Osteoblast (primary cell): ENCODE measurements around the gene DEPDC4. TPM values are rescaled to one million over a fixed set of nuclear protein-coding genes. Genes with fewer than 3 reads are reported as not detected.

ENCODE experiments used
- DNase-seq: peaks from one replicate; pipeline ENCODE4 v3.0.0; 2011; ENCODE audit warnings: low spot score, mixed read lengths; ENCODE audit not compliant: insufficient read length; ENCODE audit errors: missing footprints
- H2AFZ ChIP-seq: 2 replicates; pipeline ENCODE4 v1.6.0; 2011; ENCODE audit warnings: mild to moderate bottlenecking, low read length
- H3K27ac ChIP-seq: 2 replicates; pipeline ENCODE4 v1.5.1; 2011; ENCODE audit warnings: mild to moderate bottlenecking, low read depth, low read length, moderate library complexity
- H3K27me3 ChIP-seq: 2 replicates; pipeline ENCODE4 v1.6.0; 2012; ENCODE audit warnings: mild to moderate bottlenecking, control low read depth, inconsistent platforms, low read length, moderate library complexity; ENCODE audit not compliant: insufficient read depth
- H3K36me3 ChIP-seq: 2 replicates; pipeline ENCODE4 v1.5.1; 2011; ENCODE audit warnings: mild to moderate bottlenecking, low read length, control low read depth, moderate library complexity; ENCODE audit not compliant: insufficient read depth
- H3K4me1 ChIP-seq: 2 replicates; pipeline ENCODE4 v1.5.1; 2011; ENCODE audit warnings: mild to moderate bottlenecking, low read length, control low read depth, moderate library complexity; ENCODE audit not compliant: insufficient read depth
- H3K4me2 ChIP-seq: 2 replicates; pipeline ENCODE4 v1.6.0; 2011; ENCODE audit warnings: mild to moderate bottlenecking, low read length; ENCODE audit not compliant: insufficient read depth
- H3K4me3 ChIP-seq: fragments of 200-600 bp; sonication (generic); 3 replicates; pipeline ENCODE4 v1.5.1; 2012; ENCODE audit warnings: mild to moderate bottlenecking, low read length, inconsistent platforms; ENCODE audit not compliant: insufficient read depth
- H3K79me2 ChIP-seq: 2 replicates; pipeline ENCODE4 v1.6.0; 2012; ENCODE audit warnings: mild to moderate bottlenecking, low read length, control low read depth, inconsistent platforms; ENCODE audit not compliant: insufficient read depth
- H3K9me3 ChIP-seq: 2 replicates; pipeline ENCODE4 v1.5.1; 2011; ENCODE audit warnings: low read depth, low read length, control low read depth
- H4K20me1 ChIP-seq: 2 replicates; pipeline ENCODE4 v1.6.0; 2012; ENCODE audit warnings: mild to moderate bottlenecking, low read length, control low read depth; ENCODE audit not compliant: insufficient read depth
- total RNA-seq: library from RNA; depleted of rRNA; stranded (reverse); fragments of >200 nt; gene quantifications from 2 replicates; pipeline ENCODE4 v1.2.3, GENCODE V29; 2012
- TF ChIP-seq, protein P1 (sequence below): IDR thresholded peaks from 2 replicates; pipeline ENCODE4 v1.5.1; 2011; ENCODE audit warnings: mild to moderate bottlenecking, low read depth, low read length, moderate library complexity; ENCODE audit errors: extremely low read depth

Gene DEPDC4
- total RNA-seq, 1 donor, result 0.36 TPM

GRCh38 chr12:100243137-100243536 is 23.7 kb downstream of the DEPDC4 start:
- Histone ChIP-seq H3K9me3 (no peaks in the 10 kb centered on the region), H3K4me2 (no peak overlapping the region), H3K27ac (no peak overlapping the region), H4K20me1 (no peaks in the 10 kb centered on the region), H3K79me2 (no peaks in the 10 kb centered on the region), H3K4me1 (peaks cover 2% of the 10 kb centered on the region), H2AFZ (no peak overlapping the region), H3K4me3 (no peak overlapping the region), H3K27me3 (no peaks in the 10 kb centered on the region), H3K36me3 (no peaks in the 10 kb centered on the region)
- DNase-seq, result no peak
- TF ChIP-seq, protein P1, sequence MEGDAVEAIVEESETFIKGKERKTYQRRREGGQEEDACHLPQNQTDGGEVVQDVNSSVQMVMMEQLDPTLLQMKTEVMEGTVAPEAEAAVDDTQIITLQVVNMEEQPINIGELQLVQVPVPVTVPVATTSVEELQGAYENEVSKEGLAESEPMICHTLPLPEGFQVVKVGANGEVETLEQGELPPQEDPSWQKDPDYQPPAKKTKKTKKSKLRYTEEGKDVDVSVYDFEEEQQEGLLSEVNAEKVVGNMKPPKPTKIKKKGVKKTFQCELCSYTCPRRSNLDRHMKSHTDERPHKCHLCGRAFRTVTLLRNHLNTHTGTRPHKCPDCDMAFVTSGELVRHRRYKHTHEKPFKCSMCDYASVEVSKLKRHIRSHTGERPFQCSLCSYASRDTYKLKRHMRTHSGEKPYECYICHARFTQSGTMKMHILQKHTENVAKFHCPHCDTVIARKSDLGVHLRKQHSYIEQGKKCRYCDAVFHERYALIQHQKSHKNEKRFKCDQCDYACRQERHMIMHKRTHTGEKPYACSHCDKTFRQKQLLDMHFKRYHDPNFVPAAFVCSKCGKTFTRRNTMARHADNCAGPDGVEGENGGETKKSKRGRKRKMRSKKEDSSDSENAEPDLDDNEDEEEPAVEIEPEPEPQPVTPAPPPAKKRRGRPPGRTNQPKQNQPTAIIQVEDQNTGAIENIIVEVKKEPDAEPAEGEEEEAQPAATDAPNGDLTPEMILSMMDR, result no peak

- Histone ChIP-seq H3K36me3 (no peaks in the 10 kb centered on the region), H4K20me1 (no peaks in the 10 kb centered on the region), H3K27ac (no peak overlapping the region), H3K4me1 (peaks cover 1% of the 10 kb centered on the region), H3K27me3 (no peaks in the 10 kb centered on the region), H3K9me3 (no peaks in the 10 kb centered on the region), H3K4me3 (no peak overlapping the region), H3K79me2 (no peaks in the 10 kb centered on the region), H2AFZ (no peak overlapping the region), H3K4me2 (no peak overlapping the region)
- no peak for DNase-seq
- TF ChIP-seq, protein P1, result no peak
Observed at GRCh38 chr12:100239589-100239988, 27.3 kb downstream of the DEPDC4 start.

GRCh38 chr12:100238801-100239200 is 28.1 kb downstream of the DEPDC4 start:
- no peaks in the 10 kb centered on the region for H3K36me3 ChIP-seq
- DNase-seq, result no peak
- H3K4me2 ChIP-seq, result no peak overlapping the region
- TF ChIP-seq, protein P1, result no peak
- no peak overlapping the region for H2AFZ ChIP-seq
- H4K20me1 ChIP-seq, result no peaks in the 10 kb centered on the region
- no peaks in the 10 kb centered on the region for H3K27me3 ChIP-seq
- no peak overlapping the region for H3K27ac ChIP-seq
- no peak overlapping the region for H3K4me3 ChIP-seq
- no peaks in the 10 kb centered on the region for H3K9me3 ChIP-seq
- H3K79me2 ChIP-seq, result no peaks in the 10 kb centered on the region
- peaks cover 8% of the 10 kb centered on the region for H3K4me1 ChIP-seq

DNA sequence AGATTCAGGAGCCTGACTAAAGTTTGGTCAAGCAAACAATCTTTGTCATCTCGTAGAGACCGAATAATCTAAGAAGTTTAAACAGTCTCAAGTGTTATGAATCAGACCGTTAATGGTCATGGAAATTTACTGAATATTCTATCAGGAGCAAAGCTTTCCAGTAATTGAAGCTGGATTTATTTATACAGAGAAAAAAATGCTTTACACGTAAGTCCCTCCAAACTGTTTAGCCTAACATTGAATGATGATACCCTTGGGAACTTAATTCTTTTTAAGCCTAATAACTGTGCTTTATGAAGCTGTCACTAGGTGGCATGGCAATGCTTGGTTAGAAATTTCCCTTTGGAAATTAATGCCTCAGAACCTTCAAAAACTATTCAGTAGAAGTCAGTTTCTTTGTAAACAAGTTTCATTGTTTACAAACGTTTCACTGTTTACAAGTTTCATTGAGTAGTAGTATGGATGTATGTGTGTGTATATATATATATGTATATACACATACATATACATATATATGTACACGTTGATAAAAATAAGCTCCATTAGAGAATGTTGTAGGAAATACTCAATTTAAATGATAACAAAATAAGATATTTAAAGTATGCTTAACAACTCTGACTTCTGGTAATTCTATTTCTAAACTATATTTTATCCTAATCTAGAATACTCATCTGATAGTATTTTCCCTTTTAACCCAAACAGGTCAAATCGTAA is 32.1 kb downstream of the DEPDC4 start:
- peak overlapping the region; percentile 59 for H3K4me3 ChIP-seq
- no peaks in the 10 kb centered on the region for H3K79me2 ChIP-seq
- H3K36me3 ChIP-seq, result no peaks in the 10 kb centered on the region
- H3K27ac ChIP-seq, result peak overlapping the region; percentile 29
- peak overlapping the region; percentile 84 for H3K4me2 ChIP-seq
- H3K4me1 ChIP-seq, result peaks cover 8% of the 10 kb centered on the region
- H3K27me3 ChIP-seq, result no peaks in the 10 kb centered on the region
- no peaks in the 10 kb centered on the region for H3K9me3 ChIP-seq
- peak; percentile 66 for DNase-seq
- H2AFZ ChIP-seq, result peak overlapping the region; percentile 69
- H4K20me1 ChIP-seq, result no peaks in the 10 kb centered on the region
- TF ChIP-seq, protein P1, result peak; percentile 81
